NCI-H526 treated with DMSO at 0.1 percent for 48 hours (cell line): ENCODE results near the gene EHD3.

Experiments used
- DNase-seq: peaks from one replicate; lab custom pipeline; 2025; lab: John Stamatoyannopoulos, UW

Gene EHD3

GRCh38 chr2:31294196-31294595, 60.2 kb downstream of the EHD3 start:
- DNase-seq: no peak

DNA sequence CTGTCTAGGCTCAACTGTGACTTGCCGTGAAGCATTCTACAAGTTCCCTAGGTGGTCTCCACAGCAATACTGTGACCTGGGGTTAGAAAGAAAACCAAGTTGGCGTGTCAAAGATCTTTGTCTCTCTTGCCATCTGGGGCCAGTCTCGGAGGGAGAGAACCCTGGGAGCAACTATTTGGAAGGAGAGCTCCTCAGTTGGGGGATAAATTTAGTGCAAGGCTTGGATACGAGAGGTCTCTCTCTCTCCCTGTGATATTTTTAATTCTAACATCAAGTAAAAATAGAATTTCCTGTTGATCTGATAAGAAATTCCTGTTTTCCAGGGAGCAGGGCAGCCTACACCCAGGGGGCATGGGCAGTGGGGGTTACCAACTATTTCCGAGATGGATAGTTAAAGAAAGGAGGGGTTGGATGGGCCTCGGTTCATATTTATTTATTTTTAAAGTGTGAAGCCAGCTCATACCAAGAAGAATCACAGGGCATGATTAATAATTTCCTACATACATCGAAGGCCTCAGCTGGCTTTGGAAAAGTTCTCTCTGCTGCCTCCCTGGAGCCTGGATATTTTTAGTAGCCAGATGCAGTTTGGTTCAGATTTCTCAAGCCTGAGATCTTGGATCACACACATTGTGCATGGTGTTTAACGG, 62.8 kb downstream of the EHD3 start:
- no peak for DNase-seq

DNA sequence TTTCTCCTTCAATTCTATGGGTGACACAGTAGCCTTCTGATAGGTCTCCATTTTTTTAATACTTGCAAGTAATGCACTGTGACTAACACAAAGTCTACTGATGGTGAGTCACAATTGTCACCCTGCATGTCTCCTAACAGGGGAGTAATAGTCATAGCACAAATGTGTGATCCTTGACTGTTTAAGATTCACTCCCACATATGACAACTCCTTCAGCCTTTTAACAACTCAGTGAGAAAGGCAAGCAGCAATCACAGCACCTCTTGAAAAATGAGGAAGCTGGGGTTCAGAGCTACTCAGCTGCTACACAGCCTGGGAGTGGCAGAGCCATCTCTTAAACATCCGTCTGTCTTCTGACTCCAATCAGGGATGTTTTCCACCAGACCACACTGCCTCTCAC, 63.8 kb downstream of the EHD3 start:
- no peak for DNase-seq

DNA sequence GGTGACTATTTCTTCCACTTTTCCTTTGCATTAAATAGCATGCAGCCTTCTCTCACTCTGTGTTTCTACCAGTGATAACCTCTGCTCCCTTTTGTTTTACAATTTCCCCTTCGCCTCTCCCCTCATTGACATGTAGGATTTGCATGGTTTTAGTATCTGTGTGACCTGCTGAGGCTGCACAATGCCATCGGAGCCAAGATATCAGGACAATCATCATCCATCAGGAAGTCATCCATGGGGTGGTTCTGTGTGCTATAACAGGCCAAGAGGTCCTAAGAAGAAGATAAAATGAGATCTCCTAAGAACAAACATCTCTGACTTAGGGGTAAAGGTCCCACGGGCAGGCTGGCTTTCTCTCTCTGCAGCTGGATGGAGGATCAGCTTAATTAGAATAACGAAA, 65.6 kb downstream of the EHD3 start:
- peak; percentile 29 for DNase-seq

GRCh38 chr2:31300309-31300708, 66.4 kb downstream of the EHD3 start:
- no peak for DNase-seq

GRCh38 chr2:31302940-31303563, 69.1 kb downstream of the EHD3 start:
- DNase-seq: no peak

- DNase-seq: no peak
Observed at GRCh38 chr2:31304816-31305215, 70.9 kb downstream of the EHD3 start.

- DNase-seq: no peak
Observed at GRCh38 chr2:31312898-31313297, 78.9 kb downstream of the EHD3 start.

DNA sequence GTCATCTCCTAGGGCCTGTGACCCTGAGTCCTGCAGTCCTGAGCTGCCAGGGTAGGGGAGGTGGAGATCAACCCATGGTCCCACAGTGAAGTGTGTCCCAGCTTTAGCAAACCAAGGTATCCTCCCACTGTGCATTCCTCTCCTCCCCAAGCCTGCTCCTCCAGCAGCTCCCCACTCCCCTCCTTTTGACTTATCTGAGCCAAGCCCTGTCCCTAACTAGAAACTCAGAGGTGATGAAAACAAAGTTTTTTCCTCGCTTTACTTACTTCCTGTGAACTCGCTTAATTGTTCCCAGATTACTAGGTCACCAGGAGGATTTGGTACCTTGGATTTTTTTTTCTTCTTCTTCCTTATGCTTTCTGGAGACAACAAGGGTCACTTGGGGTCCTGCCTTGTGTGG, 80.8 kb downstream of the EHD3 start:
- no peak for DNase-seq

DNA sequence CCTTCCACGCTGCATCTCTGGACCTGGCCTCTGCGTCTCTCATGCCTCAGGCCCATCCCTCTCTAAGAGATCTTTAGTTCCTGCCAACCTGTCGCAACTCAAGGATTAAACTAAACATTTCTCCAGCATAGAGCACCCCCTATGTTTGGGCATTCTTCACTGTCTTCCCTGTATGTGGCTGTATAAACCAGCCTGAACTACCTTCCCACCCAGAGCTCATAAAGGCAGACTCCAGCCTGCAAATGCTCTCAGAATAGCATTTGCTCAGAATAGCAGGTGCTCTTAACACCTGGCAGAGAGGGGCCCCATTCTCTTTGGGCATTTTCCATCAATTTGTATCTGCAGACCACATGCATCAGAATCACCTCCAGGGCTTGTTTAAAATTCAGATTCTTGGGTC, 83.4 kb downstream of the EHD3 start:
- no peak for DNase-seq

DNA sequence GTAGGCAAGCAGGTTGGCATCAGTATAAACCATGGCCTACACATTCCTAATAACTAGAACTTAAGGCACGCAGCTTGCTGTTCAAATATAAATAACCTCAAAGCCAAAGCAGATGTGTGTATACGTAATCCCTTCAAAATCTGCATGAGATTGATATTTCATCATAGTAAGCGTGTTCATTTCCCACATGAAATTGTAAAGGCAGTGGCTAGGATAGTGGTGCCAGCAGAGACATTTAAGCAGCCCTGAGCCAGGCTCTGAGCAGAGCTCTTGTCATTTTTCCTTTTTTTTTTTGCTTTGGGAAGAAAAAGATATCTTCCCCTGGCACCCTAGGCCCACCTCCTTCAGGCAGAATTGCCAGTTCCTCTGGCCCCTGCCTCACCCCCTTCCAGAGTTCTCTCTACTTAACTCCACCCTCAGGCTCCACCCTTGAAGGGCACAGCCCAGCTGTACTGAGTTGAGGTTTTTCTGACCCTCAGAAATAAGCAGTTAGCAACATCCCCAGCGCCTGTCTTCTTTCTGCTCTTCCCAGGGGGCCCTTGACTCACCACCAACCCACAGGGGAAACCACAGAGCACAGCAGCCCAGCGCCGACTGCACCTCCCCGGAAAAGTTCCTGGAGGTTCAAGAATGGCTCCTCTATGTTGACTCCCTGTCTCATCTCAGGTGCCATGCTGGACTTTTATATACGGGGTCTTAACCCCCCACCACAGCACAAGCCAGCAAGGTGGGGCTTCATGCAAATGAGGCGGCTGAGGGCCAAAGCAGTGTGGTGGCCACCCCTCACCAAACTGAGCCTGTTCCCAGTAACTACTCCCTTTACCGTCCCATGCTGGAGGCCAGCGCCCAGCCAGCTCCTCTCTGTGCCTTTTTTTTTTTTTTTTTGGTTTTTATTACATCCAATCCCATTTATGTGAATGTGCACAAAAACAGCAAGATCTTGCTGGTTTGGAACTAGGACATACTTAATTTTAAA, 84.7 kb downstream of the EHD3 start:
- no peak for DNase-seq
